SK-N-MC (cell line): ENCODE results near the gene DCT.

Experiments
- DNase-seq: peaks from one replicate; pipeline ENCODE4 v3.0.0-alpha.2; 2011; ENCODE audit warnings: low read depth, low spot score
- H3K27ac ChIP-seq: fragments of 200-600 bp; sonication (generic); 2 replicates; pipeline ENCODE4 v1.5.1; 2016; ENCODE audit warnings: mixed run types
- H3K36me3 ChIP-seq: fragments of 200-600 bp; sonication (generic); 2 replicates; pipeline ENCODE4 v1.6.1; 2017; ENCODE audit warnings: antibody characterized with exemption, low read length, mixed read lengths; ENCODE audit not compliant: insufficient read depth
- H3K4me3 ChIP-seq: fragments of 200-600 bp; sonication (generic); 2 replicates; pipeline ENCODE4 v1.5.1; 2016
- H3K9ac ChIP-seq: fragments of 200-600 bp; sonication (generic); 2 replicates; pipeline ENCODE4 v1.8.0; 2017; ENCODE audit warnings: mixed run types, mixed read lengths; ENCODE audit not compliant: insufficient read length
- H3K9me3 ChIP-seq: fragments of 200-600 bp; sonication (generic); 2 replicates; pipeline ENCODE4 v1.6.1; 2017; ENCODE audit warnings: low read depth, mild to moderate bottlenecking, antibody characterized with exemption, low read length, moderate library complexity, mixed read lengths
- EZH2 ChIP-seq: fragments of 200-600 bp; sonication (generic); IDR thresholded peaks from one replicate; pipeline ENCODE4 v1.6.1; 2017; ENCODE audit warnings: antibody characterized with exemption
- FOXP2 ChIP-seq: optimal IDR thresholded peaks from 2 replicates; pipeline ENCODE3; 2011; ENCODE audit warnings: mild to moderate bottlenecking, moderate library complexity; ENCODE audit not compliant: insufficient read depth; ENCODE audit errors: extremely low read length, control extremely low read depth
- POLR2AphosphoS5 ChIP-seq: IDR thresholded peaks from 2 replicates; pipeline ENCODE4 v1.6.1; 2012; ENCODE audit warnings: mild to moderate bottlenecking, low read depth, low read length, borderline replicate concordance

Gene DCT

DNA sequence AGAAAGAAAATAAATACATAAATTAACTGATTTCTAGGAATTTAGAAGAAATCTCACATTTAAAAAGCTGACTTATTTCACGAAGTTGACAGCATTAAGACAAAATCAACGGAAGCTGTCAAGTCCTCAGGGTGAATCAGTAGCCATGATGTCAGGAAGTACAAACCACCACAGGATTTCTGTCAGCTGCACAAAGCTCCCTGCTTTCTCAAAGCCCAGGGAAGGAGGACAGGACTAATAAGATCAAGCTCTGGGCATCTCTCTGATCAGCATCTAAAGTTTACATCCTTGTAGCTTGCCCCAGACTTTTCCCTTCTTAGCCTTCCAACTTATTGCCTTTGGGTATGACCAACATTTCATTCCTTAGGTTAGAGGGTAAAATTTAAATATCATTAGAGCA is 9.4 kb downstream of the DCT start:
- H3K4me3 ChIP-seq = no peak overlapping the region
- H3K36me3 ChIP-seq = no peaks in the 10 kb centered on the region
- no peak for TF ChIP-seq POLR2AphosphoS5
- no peak for TF ChIP-seq FOXP2
- TF ChIP-seq EZH2 = no peak
- DNase-seq = no peak
- H3K9me3 ChIP-seq = no peaks in the 10 kb centered on the region
- no peak overlapping the region for H3K27ac ChIP-seq
- no peak overlapping the region for H3K9ac ChIP-seq

DNA sequence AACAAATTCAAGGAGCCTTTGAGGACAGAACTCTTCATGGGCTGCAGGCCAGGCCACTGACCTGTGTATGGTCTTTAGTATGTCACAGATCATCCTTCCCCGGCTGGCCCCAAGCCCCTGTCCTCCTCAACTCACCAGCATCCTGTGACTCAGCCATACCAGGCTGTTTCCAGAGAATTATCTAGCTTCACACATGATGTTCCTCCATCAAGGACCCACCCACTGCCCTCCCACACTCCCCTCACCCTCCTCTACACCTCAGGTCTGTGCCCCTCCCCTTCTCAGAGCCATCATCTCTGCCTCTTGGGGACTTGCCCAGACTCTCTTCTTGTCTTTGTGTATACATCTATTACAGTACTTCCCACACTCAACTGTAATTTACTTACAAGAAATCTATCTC is 14.7 kb downstream of the DCT start:
- Histone ChIP-seq H3K4me3 (no peak overlapping the region), H3K9me3 (no peaks in the 10 kb centered on the region), H3K9ac (no peak overlapping the region), H3K36me3 (no peaks in the 10 kb centered on the region), H3K27ac (no peak overlapping the region)
- TF ChIP-seq EZH2 = no peak
- no peak for TF ChIP-seq POLR2AphosphoS5
- no peak for TF ChIP-seq FOXP2
- DNase-seq = no peak

DNA sequence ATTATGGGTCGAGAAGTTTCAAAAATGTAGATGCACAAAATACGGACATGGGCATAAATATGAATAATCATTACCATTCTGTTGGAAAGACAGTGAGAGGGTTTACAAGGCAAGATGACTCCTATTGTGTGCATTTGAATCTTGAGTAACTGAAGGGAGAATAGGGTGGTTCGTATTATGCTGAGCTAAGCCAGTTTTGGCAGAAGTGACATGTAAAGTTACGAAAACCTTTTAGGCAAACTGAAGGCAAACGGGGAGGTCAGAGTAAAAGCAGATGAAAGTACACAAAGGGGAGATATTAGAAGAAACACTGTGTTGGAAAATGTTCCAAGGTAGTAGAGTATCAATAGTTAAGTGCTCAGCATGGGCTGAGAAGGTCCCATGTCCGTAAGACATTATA is 16.8 kb downstream of the DCT start:
- Histone ChIP-seq H3K27ac (no peak overlapping the region), H3K36me3 (no peaks in the 10 kb centered on the region), H3K9me3 (no peaks in the 10 kb centered on the region), H3K4me3 (no peak overlapping the region), H3K9ac (no peak overlapping the region)
- DNase-seq = no peak
- no peak for TF ChIP-seq FOXP2
- no peak for TF ChIP-seq EZH2
- TF ChIP-seq POLR2AphosphoS5 = no peak

DNA sequence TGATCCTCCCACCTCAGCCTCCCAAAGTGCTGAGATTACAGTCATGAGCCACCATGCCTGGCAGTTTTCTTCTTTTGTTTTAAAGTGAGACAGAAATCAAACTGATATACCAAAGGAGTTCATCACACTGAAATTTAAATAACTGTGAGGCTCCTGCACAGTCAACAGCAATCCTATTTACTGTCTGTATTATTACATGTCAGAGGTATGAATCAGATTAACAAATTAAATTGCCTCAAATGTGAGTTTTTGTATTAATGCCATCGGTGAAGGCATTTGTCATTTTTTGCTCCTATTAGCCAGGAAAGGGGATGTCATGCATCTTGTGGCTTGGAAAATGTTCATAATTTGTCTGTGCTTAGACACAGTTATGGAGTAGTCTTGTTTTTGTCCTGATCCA is 20.4 kb downstream of the DCT start:
- no peak for TF ChIP-seq FOXP2
- TF ChIP-seq EZH2 = no peak
- TF ChIP-seq POLR2AphosphoS5 = no peak
- Histone ChIP-seq H3K36me3 (no peaks in the 10 kb centered on the region), H3K9ac (no peak overlapping the region), H3K4me3 (no peak overlapping the region), H3K9me3 (no peaks in the 10 kb centered on the region), H3K27ac (no peak overlapping the region)
- no peak for DNase-seq

DNA sequence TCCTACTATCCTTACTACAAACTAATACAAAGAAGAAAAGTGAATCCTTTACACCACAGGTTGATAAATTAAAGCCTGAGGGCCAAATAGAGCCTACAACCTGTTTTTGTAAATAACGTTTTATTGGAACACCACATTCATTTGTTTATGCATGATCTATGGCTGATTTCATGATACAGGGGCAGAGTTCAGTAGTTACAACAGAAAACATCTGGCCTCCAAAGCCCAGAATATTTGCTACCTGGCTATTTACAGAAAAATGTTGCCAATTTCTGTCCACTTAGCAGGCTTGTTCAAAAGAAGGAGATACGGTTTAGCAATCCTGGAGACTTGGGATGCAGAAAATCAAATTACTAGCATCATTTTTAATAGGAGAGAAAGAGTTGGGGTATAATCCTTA is 24.1 kb downstream of the DCT start:
- no peak for TF ChIP-seq POLR2AphosphoS5
- H3K4me3 ChIP-seq = no peak overlapping the region
- no peaks in the 10 kb centered on the region for H3K9me3 ChIP-seq
- no peak overlapping the region for H3K27ac ChIP-seq
- H3K9ac ChIP-seq = no peak overlapping the region
- no peak for DNase-seq
- no peaks in the 10 kb centered on the region for H3K36me3 ChIP-seq

DNA sequence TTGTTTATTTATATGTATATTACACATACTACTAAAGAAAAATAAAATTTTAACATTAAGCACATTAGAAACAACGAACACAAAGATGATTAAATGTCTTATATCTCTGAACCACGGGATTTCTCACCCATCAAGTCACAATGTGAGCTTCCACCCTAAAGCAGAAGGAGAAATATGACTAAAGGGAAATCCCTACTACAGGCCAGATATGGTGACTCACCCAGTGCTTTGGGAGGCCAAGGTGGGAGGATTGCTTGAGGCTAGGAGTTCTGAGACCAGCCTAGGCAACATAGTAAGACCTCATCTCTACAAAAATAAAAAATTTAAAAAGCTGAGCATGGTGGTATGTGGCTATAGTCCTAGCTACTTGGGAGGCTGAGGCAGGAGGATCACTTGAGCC is 24.6 kb downstream of the DCT start:
- Histone ChIP-seq H3K4me3 (no peak overlapping the region), H3K36me3 (no peaks in the 10 kb centered on the region), H3K9me3 (no peaks in the 10 kb centered on the region), H3K27ac (no peak overlapping the region), H3K9ac (no peak overlapping the region)
- no peak for DNase-seq
- TF ChIP-seq EZH2 (no peak), POLR2AphosphoS5 (no peak), FOXP2 (no peak)

DNA sequence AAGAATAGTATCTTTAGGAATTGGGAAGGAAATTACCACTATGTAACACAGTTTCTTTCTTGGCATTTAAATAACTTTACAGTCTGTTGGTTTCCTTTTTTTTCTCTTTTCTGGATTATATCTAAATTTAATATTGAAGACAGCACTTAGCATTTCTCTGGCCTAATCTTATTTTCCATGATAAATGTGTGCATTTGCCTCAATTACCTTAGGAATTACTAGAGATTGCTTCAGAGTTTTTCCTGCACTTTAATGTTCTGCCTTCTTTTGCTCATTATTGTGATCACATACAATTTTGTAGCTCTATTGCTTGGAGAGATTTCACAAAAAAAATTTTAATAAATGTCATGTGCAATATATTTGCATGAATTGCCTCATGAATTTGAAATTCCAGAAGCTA is 25.1 kb downstream of the DCT start:
- TF ChIP-seq POLR2AphosphoS5 = no peak
- no peak for TF ChIP-seq EZH2
- no peak for TF ChIP-seq FOXP2
- Histone ChIP-seq H3K9me3 (no peaks in the 10 kb centered on the region), H3K9ac (no peak overlapping the region), H3K36me3 (no peaks in the 10 kb centered on the region), H3K4me3 (no peak overlapping the region), H3K27ac (0 out of 2 replicates have a peak overlapping the region, but pooled peaks have one; percentile 46)
- DNase-seq = no peak

DNA sequence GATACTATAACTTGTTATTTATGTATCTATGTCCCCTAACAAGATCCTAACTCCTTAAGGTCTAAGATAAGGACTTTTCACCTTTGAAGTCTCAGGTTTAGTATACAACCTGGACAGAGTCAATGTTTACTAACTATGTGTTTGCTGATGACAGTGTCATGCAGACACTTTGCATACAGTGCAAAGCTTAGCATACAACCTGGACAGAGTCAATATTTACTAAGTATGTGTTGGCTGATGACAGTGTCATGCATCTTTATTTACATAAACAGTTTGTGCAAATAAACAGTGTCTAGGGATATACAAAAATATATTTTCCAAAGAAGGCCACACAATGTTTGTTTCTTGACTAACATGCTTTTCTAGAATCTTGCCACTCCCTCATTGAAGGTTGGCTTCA is 34.7 kb downstream of the DCT start:
- DNase-seq = no peak
- H3K27ac ChIP-seq = no peak overlapping the region
- no peak overlapping the region for H3K9ac ChIP-seq
- H3K9me3 ChIP-seq = no peaks in the 10 kb centered on the region
- no peaks in the 10 kb centered on the region for H3K36me3 ChIP-seq
- H3K4me3 ChIP-seq = no peak overlapping the region
- TF ChIP-seq EZH2 = no peak
- no peak for TF ChIP-seq FOXP2
- TF ChIP-seq POLR2AphosphoS5 = no peak

DNA sequence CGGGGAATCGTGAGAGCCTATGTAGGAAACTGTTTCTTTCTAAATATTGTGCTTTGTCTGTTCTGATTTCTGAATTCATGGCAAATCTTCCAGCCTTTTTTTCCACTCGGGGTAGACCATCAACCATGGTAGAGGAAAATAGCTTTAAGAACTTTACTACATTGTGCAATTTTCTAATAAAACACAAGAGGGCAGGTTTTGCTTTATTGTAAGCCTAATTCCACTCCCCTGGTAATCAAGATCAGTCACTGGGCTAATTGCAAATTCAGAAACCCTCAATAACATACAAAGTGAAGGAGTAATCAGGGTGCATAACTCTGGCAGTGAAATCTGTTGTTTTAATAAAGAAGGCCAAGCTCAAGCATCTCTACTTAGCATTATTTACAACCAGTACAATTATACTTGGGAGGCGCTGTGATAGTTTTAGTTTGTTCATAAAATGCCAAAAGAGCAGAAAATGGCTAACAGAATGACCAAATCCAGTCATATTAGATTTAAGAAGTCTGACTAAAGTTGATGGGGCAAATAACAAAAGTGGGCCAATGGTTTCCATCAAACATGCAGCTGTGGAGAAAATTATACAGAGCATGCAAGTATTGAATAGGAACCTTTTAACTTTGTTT is 43.8 kb downstream of the DCT start:
- TF ChIP-seq FOXP2 (no peak), POLR2AphosphoS5 (no peak), EZH2 (no peak)
- no peak overlapping the region for H3K9ac ChIP-seq
- H3K27ac ChIP-seq = no peak overlapping the region
- H3K4me3 ChIP-seq = no peak overlapping the region
- H3K36me3 ChIP-seq = no peaks in the 10 kb centered on the region
- no peaks in the 10 kb centered on the region for H3K9me3 ChIP-seq
- DNase-seq = peak; percentile 64
